Measurements from ENCODE around the gene KHDRBS2.

GRCh38 chr6:62288562-62288961, 2.5 kb upstream of the KHDRBS2 start:
- TF ChIP-seq EZH2 (IDR thresholded peaks at IDR 0.05; ENCODE audit: insufficient read depth, low read length): no peak
- TF ChIP-seq CTCF (IDR thresholded peaks at IDR 0.05; ENCODE audit: insufficient read depth, low read depth, low read length): no peak

Measured in astrocyte (in vitro differentiated cells and primary cell).